DMS153 treated with DMSO at 0.1 percent for 48 hours (cell line): Measurements from ENCODE around the gene CRY2.
A peak's percentile ranks its signal among the peaks of the same experiment; 100 is the strongest.
"Not testable (repeated sequence)": the region's sequence is repeated elsewhere in the genome, so short reads cannot be mapped to it uniquely, and the experiment has no call there.

Source experiments
- DNase-seq: peaks from one replicate; lab custom pipeline; 2025; ENCODE audit not compliant: unreplicated experiment; lab: John Stamatoyannopoulos, UW

The CRY2 gene

DNA sequence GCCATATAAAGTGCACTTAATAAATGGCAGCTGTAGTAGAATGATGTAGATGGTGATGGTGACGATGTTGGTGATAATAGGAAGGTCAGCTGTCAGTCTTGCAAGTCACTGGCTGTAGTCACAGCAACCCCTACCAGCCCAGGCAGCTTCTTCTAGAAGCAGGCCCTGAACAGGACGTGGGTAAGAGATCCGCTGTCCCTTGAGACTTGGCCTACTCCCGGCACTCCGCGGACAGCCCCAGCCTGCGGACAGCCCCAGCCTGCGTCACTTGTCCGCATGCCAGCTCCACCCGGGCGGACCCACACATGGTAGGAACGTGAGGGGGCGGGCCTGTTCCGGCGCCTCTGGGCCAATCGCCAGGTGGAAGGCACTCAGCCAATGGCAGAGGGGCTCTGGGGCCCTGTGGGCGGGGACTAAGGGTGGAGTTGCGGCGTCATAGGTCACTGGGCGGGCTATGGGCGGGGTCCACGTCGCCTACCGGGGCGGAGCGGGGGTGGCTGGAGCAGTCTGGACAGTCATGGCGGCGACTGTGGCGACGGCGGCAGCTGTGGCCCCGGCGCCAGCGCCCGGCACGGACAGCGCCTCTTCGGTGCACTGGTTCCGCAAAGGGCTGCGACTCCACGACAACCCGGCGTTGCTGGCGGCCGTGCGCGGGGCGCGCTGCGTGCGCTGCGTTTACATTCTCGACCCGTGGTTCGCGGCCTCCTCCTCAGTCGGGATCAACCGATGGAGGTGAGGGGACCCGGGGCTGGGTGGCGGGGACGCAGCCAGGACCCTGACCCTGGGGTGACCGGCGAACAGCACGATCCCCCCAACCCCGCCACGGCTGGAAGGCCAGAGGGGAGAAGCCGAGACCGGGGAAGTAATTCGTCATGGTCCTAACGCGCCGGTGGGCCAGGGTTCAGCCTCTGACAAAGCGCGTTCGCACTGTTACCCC lies at the start of gene CRY2:
Gene CRY2, plus strand, starts transcription at position 502 of the 937 bp plus-strand sequence. Its CDS starts 16 bp downstream, at position 518.
- DNase-seq, result peak; percentile 75

- peak; percentile 14 for DNase-seq
Measured at GRCh38 chr11:45798793-45799441, 48.4 kb upstream of the CRY2 start.

GRCh38 chr11:45799562-45799961 lies 47.7 kb upstream of the CRY2 start:
- DNase-seq, result no peak

- DNase-seq, result no peak
Measured at GRCh38 chr11:45800261-45800660, 47.0 kb upstream of the CRY2 start.

GRCh38 chr11:45801723-45802315 lies 45.5 kb upstream of the CRY2 start:
- DNase-seq, result no peak

GRCh38 chr11:45802531-45803317 lies 44.6 kb upstream of the CRY2 start:
- no peak for DNase-seq

GRCh38 chr11:45803971-45804760 lies 43.1 kb upstream of the CRY2 start:
- peak; percentile 63 for DNase-seq

- peak; percentile 92 for DNase-seq
Measured at GRCh38 chr11:45804761-45805304, 42.4 kb upstream of the CRY2 start, which contains the start of gene SLC35C1. TSS of gene SLC35C1 (plus strand) at chr11:45805149. CDS start at chr11:45805802, 653 bp downstream.

- DNase-seq, result no peak
Measured at GRCh38 chr11:45805305-45806071, 41.8 kb upstream of the CRY2 start.

DNA sequence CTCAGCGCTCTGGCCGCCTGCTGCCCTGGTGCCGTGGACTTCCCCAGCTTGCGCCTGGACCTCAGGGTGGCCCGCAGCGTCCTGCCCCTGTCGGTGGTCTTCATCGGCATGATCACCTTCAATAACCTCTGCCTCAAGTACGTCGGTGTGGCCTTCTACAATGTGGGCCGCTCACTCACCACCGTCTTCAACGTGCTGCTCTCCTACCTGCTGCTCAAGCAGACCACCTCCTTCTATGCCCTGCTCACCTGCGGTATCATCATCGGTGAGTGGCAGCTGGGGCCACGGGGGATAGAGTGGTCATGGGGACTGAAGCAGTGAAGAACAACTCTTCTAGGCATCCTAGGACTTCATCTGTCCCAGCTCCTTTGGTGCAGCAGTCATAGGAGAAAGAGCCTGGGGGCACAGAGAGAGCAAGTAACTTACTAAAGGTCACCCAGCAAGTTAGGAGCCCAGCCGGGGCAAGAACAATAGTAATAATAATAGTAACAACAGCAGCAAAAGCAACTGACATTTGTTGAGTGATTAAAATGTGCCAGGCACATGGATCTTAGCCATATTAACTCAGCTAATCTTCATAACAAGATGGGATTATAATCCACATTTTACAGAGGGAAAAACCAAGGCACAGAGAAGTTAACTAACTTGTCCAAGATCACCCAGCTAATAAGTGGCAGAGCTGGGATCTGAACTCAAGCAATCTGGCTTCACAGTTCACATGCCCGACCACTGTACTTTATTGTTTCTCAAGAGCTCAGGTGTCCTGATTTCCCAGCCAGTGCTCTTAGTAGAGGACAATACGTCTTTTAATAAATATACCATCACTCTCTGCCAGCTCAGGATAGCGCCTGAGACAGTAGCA lies 41.0 kb upstream of the CRY2 start:
- DNase-seq, result no peak

GRCh38 chr11:45806937-45807791 lies 40.1 kb upstream of the CRY2 start:
- DNase-seq, result no peak

DNA sequence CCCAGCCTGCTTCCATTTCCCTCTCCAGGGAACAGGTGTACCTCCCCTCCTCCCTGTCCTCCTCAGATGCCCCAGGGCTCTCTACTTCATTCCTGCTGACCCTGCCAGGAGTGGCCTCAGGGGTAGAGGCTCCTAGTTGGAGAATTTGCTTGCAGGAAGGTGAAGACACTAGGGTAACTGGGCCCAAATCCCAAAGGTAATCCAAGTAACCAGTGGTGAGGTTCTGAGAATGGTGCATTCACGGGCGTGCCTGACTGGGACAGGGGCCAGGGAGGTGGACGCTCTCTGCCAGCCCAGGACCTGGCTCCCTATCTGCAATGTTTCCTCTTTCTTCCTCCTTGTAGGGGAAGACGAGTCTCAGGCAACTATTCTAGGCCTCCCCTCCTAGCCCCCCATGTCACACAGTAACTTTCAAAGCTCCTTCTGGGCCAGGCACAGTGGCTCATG lies 39.5 kb upstream of the CRY2 start:
- no peak for DNase-seq

DNA sequence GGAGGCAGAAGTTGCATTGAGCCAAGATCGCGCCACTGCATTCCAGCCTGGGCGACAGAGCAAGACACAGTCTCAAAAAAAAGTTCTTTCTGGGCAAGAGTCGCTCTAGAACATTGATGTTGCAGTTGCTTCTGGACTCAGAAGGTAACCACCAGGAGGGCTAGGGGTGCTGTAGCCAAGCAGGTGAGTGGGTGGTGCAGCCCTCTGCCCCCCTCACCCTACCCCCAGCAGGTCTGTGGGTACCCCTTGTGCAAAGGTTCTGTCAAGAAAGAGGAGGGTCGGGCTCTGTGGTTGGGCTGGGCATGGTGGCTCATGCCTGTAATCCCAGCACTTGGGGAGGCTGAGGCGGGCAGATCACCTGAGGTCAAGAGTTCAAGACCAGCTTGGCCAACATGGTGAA lies 38.8 kb upstream of the CRY2 start:
- not testable (repeated sequence) for DNase-seq

DNA sequence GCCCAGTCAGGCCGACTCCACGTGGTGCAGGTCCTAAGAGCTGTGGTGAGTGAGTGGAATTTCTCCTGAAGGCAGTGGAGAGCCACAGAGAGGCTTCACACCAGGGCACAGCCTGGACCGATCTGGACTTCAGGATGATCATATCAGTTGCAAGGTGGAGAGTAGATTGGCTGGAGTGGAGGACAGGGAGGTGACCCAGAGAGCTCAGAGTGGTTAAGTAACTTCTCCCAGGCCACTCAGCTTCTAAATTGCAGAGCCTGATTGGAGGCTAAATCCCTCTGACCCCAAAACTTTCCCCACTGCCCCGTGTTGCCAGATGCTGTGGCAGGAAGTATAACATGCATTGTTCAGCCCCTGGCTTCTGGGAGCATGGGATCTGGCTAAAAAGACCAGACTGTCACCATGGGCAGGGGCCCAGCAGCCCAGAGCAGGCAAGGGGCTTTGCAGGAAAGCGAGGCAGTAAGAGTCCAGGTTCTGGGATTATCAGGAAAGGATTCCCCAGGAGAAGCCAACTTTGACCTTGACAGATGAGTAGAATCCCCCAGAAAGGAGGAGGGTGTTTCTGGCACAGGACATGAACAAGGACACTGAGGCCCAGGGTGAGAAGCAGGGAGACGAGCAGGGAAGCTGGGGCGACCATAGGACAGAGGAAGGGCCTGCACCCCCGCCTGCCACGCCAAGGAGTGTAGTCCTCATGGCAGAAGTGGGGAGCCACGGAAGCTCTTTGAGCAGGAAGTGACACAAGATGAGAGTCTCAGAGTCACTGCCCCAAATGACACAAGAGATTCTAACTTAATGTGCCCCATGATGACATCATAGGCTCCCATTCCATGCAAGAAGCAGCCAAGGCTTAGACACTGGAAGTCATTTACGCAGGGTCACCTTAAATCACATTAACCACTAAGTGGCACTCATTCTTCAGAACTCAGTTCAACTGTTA lies 37.5 kb upstream of the CRY2 start:
- DNase-seq, result no peak

DNA sequence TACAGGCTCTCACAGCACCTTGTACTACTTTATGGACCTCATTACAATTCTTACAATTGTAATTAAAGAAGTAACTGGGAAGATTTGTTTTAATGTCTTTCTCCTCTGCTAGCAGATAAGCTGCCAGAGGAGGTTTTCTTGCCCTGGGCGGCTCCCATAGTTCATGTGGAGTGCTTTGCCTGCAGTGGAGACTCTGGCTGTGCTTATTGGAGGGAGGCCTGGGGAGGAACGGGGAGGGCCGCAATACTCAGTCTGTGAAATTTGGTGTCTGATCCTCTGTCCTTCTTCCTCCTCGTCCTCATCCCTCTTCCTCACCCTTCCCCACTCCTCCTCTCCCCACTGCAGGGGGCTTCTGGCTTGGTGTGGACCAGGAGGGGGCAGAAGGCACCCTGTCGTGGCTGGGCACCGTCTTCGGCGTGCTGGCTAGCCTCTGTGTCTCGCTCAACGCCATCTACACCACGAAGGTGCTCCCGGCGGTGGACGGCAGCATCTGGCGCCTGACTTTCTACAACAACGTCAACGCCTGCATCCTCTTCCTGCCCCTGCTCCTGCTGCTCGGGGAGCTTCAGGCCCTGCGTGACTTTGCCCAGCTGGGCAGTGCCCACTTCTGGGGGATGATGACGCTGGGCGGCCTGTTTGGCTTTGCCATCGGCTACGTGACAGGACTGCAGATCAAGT lies 36.7 kb upstream of the CRY2 start:
- no peak for DNase-seq

- DNase-seq, result no peak
Measured at GRCh38 chr11:45811109-45811435, 36.2 kb upstream of the CRY2 start.
